Astrocyte (in vitro differentiated cells and primary cell): ENCODE data around the gene LBP.

Source experiments
- EZH2 ChIP-seq: IDR thresholded peaks from 2 replicates; pipeline ENCODE4 v1.6.1; 2012; ENCODE audit warnings: mild to moderate bottlenecking, low read length, inconsistent platforms; ENCODE audit not compliant: insufficient read depth
- TF ChIP-seq, protein P1 (sequence below): IDR thresholded peaks from 2 replicates; pipeline ENCODE4 v1.5.1; 2011; ENCODE audit warnings: low read depth, mild to moderate bottlenecking, inconsistent platforms, low read length, moderate library complexity; ENCODE audit not compliant: insufficient read depth

DNA sequence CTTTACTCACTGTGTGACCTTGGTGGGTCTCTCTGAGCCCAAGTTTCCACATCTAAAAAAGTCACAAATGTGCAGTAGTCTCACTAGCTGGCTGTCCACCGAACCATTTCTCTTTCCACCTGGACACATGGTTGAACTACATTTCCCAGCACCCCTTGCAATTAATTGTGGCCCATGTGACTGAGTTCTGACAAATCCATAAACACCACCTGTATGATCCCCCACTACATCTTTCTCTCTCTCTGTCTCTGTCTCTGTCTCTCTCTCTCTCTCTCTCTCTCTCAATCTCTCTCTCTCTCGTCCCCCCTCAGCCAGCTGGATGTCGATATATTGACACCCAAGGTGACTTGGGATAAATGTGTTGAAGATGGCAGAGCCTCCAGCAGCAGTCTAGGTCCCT lies 46.1 kb downstream of the LBP start:
- TF ChIP-seq, protein P1, sequence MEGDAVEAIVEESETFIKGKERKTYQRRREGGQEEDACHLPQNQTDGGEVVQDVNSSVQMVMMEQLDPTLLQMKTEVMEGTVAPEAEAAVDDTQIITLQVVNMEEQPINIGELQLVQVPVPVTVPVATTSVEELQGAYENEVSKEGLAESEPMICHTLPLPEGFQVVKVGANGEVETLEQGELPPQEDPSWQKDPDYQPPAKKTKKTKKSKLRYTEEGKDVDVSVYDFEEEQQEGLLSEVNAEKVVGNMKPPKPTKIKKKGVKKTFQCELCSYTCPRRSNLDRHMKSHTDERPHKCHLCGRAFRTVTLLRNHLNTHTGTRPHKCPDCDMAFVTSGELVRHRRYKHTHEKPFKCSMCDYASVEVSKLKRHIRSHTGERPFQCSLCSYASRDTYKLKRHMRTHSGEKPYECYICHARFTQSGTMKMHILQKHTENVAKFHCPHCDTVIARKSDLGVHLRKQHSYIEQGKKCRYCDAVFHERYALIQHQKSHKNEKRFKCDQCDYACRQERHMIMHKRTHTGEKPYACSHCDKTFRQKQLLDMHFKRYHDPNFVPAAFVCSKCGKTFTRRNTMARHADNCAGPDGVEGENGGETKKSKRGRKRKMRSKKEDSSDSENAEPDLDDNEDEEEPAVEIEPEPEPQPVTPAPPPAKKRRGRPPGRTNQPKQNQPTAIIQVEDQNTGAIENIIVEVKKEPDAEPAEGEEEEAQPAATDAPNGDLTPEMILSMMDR = no peak
- TF ChIP-seq EZH2 = no peak
